ENCODE data around the gene SNX33.
"Not testable (repeated sequence)": the region's sequence is repeated elsewhere in the genome, so short reads cannot be mapped to it uniquely, and the experiment has no call there.

Gene SNX33

DNA sequence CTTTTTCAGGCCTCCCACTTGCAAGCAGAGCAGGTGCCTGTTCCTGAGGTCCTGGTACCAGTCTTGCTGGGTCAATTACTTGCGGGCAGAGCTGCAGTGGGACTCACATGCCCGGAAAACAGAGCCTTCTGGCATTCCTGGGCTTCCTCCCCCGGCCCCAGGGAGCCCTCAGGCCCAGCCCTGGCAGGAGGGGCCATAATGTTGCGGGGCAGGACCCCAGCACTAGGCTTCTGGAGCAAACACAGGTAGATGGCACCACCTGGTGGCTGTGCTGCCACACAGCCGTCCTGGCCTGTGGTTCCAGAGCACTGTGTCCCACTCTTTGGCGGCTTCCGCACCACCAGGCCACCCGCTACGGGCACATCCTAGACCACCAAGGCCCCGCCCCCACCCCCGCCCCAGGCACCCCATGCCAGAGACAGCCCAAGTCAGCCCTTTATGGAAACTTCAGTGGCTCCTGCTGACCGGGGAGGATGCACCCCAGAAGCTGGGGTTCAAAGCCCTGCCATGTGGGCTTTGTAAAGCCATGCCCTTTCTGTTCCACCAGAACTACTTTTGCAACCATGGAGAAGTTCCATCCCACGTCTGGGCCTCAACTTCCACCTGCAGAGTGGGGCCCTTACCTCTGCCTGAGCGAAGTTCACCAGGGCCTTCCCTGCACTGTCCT, 36.1 kb downstream of the SNX33 start:
- DNase-seq (ENCODE audit: low read depth in 2 of 2), result peak; percentile 18 to 41

DNA sequence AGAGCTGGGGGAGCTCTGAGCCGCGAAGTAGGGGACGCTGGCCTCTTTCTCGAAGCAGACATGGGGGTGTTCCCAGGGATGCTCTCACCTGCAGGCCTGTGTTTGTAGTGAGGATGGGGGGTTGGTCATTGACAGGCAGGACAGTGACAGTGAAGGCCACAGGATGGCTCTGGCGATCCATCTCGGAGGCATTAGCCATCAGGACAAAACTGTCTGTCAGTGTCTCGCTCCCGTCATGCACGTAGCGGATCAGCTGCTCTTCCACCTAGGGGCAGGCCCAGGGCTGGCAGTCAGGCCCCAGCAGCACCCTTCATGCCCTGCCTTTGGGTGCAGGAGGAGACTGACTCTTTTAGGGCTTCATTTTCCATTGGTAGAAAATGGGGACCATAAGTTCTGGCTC, 36.9 kb downstream of the SNX33 start:
- DNase-seq (ENCODE audit: low read depth in 2 of 2), result no peak

DNA sequence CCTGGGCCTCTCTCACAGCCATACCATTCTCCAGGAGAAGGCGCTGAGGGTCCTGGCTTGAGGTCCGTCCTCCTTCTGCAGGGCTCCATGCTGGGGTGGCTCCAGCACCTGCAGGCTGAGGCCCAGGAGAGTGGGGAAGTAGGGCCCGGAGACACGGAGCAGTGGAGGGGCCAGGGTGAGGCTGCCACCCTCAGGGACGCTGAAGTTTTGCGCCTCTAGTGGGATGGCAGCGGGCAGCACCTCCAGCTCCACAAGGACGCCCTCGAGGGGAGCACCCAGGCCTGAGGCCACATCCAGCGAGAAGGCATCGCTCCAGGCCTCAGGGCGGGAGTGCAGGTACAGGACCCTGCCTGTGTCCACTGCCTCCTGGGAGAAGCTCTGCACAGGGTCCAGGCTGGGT, 37.5 kb downstream of the SNX33 start:
- DNase-seq (ENCODE audit: low read depth in 2 of 2), result no peak

DNA sequence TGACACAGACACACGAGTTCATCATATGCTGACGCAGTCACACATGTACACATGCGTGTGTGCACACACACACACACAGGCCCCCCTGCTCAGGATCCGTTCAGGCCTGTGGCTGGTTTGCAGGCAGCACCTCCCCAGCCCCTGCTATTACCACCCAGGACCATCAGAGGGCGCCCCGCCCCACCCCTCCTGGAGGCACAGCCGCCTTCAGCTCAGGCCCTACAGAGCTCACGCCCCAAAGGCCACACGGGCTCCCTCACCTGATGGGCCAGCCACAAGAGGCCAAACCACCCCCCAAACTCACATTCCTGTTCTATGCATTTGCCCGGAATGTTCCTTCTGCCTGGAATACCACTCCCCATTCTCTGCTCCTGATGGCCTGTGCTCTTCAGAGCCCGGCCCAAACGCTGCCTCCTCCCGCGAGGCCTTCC, 38.5 kb downstream of the SNX33 start:
- DNase-seq (ENCODE audit: low read depth in 2 of 2), result peak; percentile 40 to 47

DNA sequence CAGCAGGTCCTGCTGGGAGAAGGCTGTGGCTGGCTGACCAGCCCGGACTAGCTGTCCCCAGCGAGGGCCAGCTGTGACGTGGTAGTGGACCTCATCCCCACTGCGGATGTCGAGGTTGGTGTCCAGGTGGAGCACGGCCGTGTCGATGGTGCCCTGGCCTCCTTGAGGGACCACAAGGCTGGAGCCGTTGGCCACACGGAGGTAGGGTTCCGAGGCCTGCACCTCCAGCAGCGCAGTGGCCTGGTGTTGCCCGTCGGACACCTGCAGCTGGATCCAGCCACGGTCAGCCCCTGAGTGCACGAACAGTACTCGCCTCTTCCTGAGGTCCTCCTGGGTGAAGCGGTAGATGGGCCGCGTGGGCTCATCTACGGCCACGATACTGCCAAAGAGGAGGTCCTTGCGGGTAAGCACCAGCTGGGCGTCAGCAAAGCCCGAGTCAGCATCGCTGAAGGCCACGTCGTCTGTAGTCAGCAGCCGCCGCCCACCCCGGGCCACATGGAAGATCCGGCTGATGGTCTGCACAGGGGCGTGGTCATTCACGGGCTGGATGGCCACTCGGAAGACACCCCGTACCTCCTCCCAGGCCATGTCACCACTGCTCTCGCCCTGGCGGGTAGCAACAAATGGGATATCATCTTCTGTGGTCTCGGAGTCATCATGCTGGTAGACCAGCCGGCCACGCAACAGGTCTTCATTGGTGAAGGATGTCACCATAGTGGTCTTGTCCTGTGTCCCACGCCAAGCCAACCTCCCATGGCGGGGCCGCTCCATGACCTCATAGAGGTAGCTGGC, 40.0 kb downstream of the SNX33 start:
- DNase-seq (ENCODE audit: low read depth in 2 of 2), result no peak

DNA sequence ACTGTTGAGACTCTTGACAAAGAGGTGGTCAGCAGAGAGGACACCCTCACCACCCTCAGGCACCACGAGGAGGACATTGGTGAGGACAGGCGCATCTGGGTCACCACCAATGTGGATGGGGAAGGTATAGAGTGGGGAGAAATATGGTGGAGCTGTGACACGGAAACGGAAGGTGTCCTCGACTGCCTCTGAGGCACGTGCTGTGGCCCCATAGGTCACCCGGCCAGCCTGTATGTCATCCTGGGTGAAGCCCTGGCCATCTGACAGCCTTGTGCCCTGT, 40.5 kb downstream of the SNX33 start:
- DNase-seq (ENCODE audit: low read depth in 2 of 2), result no peak

DNA sequence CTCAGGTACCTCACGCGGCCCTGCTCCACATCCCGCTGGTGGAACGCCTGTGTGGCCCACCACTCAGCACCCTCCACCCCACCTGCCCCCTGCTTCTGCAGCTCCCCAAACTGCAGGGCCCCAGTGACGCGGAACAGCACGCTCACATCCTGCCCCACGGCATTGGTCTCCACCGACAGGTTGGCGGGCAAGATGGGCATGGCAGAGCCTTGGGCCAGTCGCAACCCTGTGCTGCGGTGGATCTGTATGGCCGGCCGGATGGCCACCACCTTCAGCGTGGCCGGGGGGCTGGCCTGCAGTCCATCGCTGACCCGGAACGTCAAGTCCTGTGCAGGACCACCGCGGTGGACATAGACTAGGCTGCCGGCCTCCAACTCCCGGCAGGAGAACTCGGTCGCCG, 41.1 kb downstream of the SNX33 start:
- no peak for DNase-seq (ENCODE audit: low read depth in 2 of 2)

DNA sequence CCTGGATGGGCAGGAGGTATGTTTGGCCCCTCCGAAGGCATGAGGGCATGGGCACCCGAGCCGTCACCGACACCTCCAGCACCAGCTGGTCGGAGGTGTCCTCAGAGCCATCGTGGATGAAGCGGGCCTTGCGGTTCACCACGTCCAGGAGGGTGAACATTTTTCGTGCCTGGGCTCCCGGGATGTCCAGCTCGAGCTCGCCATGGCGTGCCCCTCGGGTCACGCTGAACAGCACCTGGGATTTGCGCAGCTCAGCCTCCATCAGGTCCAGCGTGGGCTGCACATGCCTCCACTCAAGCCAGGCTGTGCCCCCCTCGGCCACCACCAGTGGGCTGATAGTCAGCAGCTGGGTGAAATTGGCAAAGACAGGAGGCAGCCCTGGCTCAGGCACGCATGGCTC, 41.7 kb downstream of the SNX33 start:
- DNase-seq (ENCODE audit: low read depth in 2 of 2), result not testable (repeated sequence)

DNA sequence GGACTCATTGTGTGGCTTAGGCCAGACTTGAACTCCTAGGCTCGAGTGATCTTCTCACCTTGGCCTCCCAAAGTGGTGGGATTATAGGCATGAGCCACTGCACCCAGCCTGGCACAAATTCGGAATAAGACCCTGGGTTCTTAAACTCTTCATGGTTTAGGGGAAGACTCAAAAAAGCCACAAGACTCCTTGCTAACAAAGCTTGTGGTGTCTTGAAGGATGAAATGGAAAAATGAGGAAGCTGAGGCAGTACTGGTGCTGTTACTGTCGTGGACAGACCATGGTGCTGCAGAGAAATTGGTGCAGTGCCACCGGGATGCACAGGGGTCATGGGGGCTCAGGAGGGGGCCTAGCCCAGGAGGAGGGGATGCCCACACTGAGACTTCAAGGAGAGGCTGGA, 44.6 kb downstream of the SNX33 start:
- DNase-seq (ENCODE audit: low read depth in 2 of 2), result not testable (repeated sequence)

DNA sequence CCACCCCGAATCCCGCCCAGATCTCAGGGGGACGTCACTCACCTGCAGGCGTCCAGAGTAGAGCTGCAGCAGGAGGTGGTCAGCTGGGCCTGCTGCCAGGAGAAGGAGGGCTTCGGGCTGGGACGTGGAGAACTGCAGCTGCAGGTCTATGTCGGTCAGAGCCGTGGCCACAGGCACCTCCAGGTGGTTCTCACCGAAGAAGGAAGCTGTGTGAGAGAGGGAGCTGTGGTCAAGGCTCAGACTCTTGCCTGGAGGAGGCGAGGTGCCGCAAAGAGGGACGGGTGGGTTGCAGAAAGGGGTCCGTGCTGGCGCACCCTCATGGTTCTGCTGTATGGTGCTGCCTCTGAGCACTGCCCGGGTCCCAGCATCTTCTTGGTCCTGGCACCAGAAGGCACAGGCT, 45.3 kb downstream of the SNX33 start:
- DNase-seq (ENCODE audit: low read depth in 2 of 2), result not testable (repeated sequence)

DNA sequence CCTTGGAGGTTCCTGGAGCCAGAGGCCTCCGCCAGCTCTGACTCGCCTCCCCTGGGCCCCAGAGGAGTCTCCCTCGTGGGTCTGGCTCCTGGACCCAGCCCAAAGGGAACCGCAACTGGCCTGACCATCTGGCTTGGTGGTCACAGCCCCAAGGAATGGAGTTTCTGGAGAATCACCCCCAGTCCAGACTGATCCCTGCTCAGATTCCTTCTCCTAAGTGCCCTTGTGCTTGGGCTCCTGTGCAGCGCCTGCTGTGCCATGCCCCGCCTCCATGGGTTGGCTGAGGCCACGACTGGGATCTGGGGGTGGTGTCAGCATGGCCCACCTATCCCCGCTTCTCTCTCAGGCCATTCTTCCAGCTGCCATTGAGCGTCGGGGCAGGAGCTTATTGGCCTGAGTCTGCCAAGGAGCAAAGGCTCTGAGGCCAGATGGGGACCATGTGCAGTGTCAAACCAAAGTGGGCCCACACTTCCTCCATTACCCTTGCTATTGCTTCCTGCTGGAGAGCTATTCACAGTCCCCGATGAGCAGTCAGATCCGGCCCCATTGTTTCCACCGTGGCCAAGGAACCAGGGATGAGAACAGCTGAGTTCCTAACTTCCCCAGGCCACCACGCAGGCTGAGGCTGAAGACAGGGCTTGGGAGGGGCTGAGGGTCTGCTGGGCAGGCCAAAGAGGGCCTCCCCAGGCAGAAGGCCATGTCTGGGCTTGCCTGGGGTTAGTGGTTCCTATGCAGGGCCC, 46.0 kb downstream of the SNX33 start:
- no peak for DNase-seq (ENCODE audit: low read depth in 2 of 2)

DNA sequence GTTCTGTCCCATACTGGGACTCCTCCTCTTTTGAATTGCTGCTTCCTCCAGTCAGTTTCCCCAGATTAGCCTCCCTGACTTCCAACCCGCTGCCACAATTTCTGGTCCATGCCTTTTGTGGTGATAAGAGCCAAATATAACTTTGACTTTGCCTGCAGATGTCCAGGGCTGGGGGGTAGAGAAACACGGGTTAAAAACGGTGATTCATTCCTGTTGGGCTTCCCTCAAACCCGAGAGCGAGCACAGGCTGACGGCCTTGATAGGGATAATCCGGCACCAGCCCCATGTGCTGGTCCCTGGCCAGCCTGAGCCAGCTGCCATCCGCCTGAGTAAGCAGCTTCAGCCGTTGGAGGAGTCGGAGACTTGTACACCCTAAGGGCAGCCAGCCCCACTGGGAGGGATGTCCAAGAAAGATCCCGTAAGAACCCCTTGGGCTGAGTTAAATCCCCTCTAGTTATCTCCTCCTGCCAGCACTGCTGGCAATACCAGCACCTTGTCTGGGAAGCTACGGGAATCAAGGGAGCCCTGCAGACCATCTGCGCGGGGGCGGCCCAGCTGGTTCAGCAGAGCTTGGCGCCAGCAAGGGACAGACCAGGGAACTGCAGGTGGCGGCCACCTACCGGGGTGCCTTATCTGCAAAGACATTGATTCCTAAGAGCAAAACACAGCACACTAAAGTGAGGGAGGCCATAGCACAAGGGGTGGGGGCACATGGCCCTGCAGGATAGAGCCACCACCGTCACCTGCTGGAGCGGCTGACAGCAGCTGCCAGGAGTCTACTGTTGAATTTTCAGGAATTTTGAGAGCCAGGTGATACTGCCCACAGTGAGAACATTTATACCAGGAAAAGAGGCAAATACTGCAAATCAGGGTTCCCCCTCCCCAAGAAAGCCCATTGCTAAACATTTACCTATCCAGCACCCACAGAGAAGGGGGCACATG, 46.8 kb downstream of the SNX33 start:
- DNase-seq (ENCODE audit: low read depth in 2 of 2), result no peak

DNA sequence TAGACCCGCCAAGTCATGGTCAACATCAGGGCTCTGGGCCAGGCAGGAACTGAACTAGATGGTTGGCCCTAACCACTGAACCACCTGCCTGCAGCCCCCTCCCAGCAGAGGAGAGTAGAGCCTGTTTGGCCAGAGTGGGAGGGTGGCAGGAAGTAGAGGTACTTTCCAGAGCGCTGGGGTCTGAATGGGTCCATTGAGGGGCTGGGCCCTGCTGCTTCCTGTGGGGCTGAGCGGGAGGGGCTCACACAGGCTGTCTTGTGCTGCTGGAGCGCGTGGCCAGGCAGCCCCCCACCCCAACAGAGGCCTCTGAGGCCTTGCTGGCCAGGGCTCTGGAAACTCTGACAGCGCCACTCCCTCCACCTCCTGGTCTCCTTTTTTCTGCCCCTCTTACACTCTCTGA, 47.5 kb downstream of the SNX33 start:
- DNase-seq (ENCODE audit: low read depth in 2 of 2), result no peak

DNA sequence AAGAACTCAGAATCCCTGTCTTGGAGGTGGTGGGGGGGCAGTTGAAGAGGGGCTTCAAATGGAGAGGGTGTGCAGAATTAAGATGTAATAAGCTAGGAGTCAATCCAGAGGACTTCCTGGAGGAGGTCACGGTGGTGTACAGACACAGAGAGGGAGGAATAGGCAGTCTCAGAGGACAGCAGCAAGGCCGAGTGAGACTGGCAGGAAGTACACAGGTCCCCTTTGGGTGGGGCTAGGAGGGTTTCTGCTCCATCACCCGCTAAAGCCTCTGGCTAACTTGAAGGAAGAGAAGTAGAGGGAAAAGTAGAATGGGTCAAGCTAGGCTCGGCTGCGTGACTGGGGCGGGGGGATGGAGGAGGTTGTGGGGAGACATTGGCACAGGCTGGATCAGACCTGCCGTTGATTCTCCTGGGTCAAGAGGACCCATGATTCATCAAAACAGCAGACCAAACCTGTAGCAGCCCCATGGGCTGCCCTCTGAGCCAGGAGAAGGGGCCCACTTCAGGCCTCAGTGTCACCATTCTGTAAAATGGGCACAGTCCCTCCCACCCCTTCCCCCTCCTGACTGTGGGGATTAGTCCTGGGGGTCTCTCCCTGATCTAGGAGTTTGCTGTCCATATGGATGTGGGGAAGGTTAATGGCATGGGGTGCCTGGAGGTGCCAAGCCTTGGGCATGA, 48.1 kb downstream of the SNX33 start:
- DNase-seq (ENCODE audit: low read depth in 2 of 2), result no peak

DNA sequence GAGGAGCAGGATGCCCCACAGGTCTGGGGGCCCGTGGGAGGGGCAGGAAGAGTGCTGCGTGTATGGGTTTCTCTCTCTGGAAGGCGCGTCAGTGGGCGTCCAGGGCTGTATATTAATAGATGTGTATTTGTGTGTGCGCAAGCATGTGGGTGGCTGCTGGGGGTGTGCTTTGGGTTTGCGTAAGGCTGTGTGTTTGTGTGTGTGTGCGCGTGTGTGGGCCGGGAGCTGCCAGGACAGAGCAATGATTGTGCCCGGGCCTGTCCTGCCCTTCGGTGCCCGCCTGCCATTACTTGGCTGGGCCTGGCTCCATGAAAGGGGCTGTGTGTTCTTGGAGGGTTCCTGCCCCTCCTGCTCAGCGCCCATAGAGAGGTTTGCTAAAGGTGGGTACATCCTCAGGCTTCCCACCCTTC, 48.6 kb downstream of the SNX33 start:
- DNase-seq (ENCODE audit: low read depth in 2 of 2), result no peak

DNA sequence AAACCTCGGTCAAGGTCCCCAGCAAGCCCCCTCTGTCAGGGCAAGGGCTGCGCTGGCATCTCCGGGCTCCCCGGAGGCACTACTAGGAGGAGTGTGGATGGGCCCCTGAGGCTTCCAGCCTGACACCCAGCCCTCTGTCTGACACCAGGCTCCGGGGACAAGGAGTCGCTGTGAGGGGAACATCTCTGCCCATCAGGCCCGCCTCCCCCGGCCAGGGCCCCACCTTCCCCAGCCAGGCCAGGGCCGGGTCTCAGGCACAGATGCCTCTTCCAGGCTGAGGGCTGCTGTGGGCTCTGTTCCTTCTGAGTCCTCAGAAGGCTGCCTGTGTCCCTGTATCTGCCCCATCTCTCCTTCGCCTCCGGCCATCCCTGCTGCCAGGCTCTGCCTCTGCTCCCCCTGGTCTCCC, 49.1 kb downstream of the SNX33 start:
- no peak for DNase-seq (ENCODE audit: low read depth in 2 of 2)

DNA sequence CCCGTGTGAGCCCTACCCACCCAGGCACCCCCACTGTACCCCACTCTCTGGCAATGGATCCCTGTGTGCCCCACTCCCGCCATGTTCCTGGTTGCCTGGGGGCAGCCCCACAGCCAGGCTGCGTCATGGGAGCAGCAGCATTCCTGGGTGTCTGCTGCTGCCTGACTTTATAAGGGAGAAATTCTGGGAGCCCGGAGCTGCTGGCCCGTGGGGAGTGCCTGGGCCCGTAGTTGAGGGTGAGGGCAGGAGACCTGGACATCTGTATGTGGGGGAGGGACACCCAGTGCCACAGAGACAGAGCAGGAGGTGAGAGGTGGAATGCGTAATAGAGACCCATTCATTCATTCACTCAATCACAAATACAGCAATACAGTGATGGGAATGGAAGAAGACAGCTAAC, 49.8 kb downstream of the SNX33 start:
- no peak for DNase-seq (ENCODE audit: low read depth in 2 of 2)

DNA sequence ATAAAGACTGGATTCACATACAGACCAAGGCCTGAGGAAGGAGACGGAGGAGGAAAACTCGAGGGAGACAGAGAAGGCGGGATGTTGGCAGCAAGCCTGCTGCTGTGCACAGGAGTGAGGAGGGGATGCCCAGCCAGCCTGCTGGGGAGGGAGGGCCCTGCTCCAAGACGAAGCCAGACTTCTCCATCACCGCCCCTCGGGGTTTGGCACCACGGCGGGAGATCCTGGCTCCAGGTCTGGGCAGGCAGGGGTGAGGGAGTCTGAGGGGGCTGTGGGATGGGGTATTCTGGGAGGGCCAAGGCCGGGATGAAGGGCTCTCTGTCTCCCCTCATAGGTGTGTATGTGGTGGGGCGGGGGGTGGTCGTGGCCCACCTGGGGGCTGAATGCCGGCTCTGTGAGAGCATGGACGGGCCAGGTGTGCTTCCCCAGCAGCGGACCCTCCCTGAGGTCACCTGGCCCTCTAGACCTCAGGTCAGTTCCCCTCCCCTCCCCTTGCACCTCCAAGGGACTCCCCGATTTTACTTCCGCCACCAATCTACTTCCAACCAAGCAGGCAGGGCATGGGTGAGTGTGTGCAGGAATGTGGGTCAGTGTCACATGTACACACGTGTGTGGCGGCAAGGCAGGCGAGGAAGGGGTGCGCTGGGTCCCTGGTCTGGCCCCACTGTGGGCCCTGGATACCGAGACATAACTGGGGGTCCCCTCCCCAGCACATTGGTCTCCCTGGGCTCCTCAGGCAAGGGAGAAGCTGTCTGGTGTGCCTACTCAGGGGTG, 50.4 kb downstream of the SNX33 start:
- DNase-seq (ENCODE audit: low read depth in 2 of 2), result not testable (repeated sequence)

DNA sequence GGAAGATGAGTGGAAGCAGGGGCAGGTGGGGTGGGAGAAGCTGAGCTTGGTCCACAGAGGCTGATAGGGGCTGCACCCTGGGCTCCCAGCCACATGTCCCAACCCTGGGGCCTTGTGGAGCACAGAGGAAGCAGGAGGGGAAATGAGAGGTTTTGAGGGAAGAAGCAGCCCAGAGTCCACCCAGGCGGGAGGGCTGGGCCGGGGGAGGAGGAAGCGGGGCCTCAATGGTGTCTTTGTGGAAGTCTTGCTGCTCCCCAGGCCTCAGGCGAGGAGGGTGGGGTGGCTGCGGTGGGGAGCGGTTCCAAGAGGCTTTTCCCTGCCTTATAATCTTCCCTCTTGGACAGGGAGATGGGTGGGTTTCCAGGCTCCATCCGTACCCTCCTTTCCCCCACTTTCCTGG, 51.8 kb downstream of the SNX33 start:
- DNase-seq (ENCODE audit: low read depth in 2 of 2), result not testable (repeated sequence)

Data from stimulated activated CD8-positive, alpha-beta memory T cell treated with anti-CD3 and anti-CD28 coated beads, Interleukin-7, amount 100 ng/mL, for 4 hours (primary cell).